Esophagus muscularis mucosa (tissue), 4 donors: Measurements from ENCODE around the gene CCDC88C. TPM values are rescaled to one million over a fixed set of nuclear protein-coding genes. Genes with fewer than 3 reads are reported as not detected.

Source experiments
- DNase-seq: peaks from one replicate; pipeline ENCODE4 v3.0.0-alpha.2; 2017; ENCODE audit errors: extremely low spot score
- H3K27ac ChIP-seq, 4 donors: fragments of 200-600 bp; sonication (generic); replicated peaks in 1 of 4; 1 replicate in 3 of 4; 2 replicates in 1 of 4; pipeline ENCODE4 v1.5.1; 2016 to 2019; ENCODE audit warnings: mild to moderate bottlenecking in 1 of 4
- H3K27me3 ChIP-seq, 4 donors: fragments of 200-600 bp; sonication (generic); one replicate each; pipeline versions ENCODE4 v1.5.1 to v1.6.0; 2016 to 2019
- H3K36me3 ChIP-seq, 4 donors: fragments of 200-600 bp; sonication (generic); one replicate each; pipeline ENCODE4 v1.5.1; 2016 to 2019
- H3K4me1 ChIP-seq, 4 donors: fragments of 200-600 bp; sonication (generic); one replicate each; pipeline ENCODE4 v1.5.1; 2016 to 2019
- H3K4me3 ChIP-seq, 4 donors: fragments of 200-600 bp; sonication (generic); 1 replicate in 2 of 4; 2 replicates in 2 of 4; pipeline ENCODE4 v1.5.1; 2016 to 2019; ENCODE audit warnings: mild to moderate bottlenecking in 4 of 4, moderate library complexity in 1 of 4
- H3K9me3 ChIP-seq, 4 donors: fragments of 200-600 bp; sonication (generic); 1 replicate in 3 of 4; 2 replicates in 1 of 4; pipeline ENCODE4 v1.5.1; 2016 to 2019
- CTCF ChIP-seq, 3 experiments: fragments of 200-600 bp in 2 of 3; fragments of 450-650 bp in 1 of 3; sonication (generic) in 2 of 3; IDR thresholded peaks; one replicate each; pipeline ENCODE4 v1.5.1; 2017 to 2019; ENCODE audit warnings: antibody characterized with exemption in 3 of 3, mild to moderate bottlenecking in 2 of 3, moderate library complexity in 1 of 3
- EP300 ChIP-seq: sonication (generic); formaldehyde crosslinking; IDR thresholded peaks from one replicate; pipeline ENCODE4 v1.6.1; 2017; ENCODE audit warnings: antibody characterized with exemption
- POLR2A ChIP-seq: fragments of 450-650 bp; IDR thresholded peaks from one replicate; pipeline ENCODE4 v1.6.1; 2017; ENCODE audit warnings: antibody characterized with exemption, moderate library complexity, mild to moderate bottlenecking, low read depth
- POLR2AphosphoS5 ChIP-seq, 2 donors: sonication (generic); formaldehyde crosslinking; IDR thresholded peaks; one replicate each; pipeline ENCODE4 v1.6.1; 2017; ENCODE audit warnings: antibody characterized with exemption in 2 of 2
- WGBS: methylation state at CpG from one replicate; pipeline ENCODE4 v1.1.5; 2018; 5-methylcytosine and 5-hydroxymethylcytosine counted together
- intact Hi-C: fragments of 100-400 bp; cut with DNase I; formaldehyde crosslinking; loops from one replicate; pipeline ENCODE4 v1.15.1; 2023
- total RNA-seq, 4 donors: library from RNA; depleted of rRNA; stranded (reverse); fragments of >200 nt; gene quantifications; one replicate each; pipeline versions ENCODE4 v1.1.0 to v1.2.1, GENCODE V29; 2016

The CCDC88C gene
- total RNA-seq, 4 donors from 2014 or later, result 4.2 to 6.3 (median 5.6) TPM

DNA sequence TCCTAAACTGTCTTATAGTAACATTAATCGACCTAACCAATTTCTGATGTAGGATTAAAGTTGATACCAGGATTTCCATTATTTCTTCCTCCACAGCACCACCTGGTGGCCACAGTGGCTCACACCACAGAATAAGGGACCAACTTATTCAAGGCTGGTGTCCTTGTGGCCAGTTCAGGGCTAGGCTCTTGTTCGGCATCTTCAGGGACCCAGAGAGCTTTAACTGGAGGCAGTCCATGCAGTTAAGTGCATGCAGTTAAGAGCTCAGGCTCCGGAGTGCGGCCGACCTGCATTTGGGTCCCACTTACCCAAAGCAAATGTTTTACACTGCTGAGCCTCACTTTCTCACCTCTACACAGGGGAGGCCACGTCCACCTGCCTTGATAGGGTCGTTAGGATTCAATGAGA, 131.1 kb downstream of the CCDC88C start:
- 45% methylated on average over 7 of the region's 7 CpGs for WGBS
- H3K4me3 ChIP-seq, result no peak overlapping the region

GRCh38 chr14:91284791-91285548, 132.7 kb downstream of the CCDC88C start:
- WGBS, result 53% methylated on average over 14 of the region's 14 CpGs
- Histone ChIP-seq H3K27me3 (no peaks in the 10 kb centered on the region), H3K4me3 (no peak overlapping the region), H3K9me3 (no peaks in the 10 kb centered on the region), H3K36me3 (peaks cover 0 to 17% (median 4%) of the 10 kb centered on the region in 4 donors), H3K4me1 (peaks cover 5 to 23% (median 12%) of the 10 kb centered on the region in 4 donors), H3K27ac (peak overlapping the region in 3 of 4 donors; percentile 4 to 57 (median 50))
- intact Hi-C loops, result loop anchor here (5.0 to 10.0 kb wide), 2 partner anchors 220 to 388 kb away; partner anchors contain the start of gene RPS6KA5
- no peak for DNase-seq
- TF ChIP-seq CTCF (IDR thresholded peaks at IDR 0.05), result no peak
- TF ChIP-seq EP300, result no peak
- TF ChIP-seq POLR2AphosphoS5 (IDR thresholded peaks at IDR 0.05), result no peak

More for the DNA sequence above, 131.1 kb downstream of the CCDC88C start:
- Histone ChIP-seq H3K27me3 (no peaks in the 10 kb centered on the region), H3K36me3 (peaks cover 0 to 16% (median 6%) of the 10 kb centered on the region in 4 donors), H3K9me3 (no peaks in the 10 kb centered on the region), H3K27ac (no peak overlapping the region), H3K4me1 (peaks cover 5 to 23% (median 12%) of the 10 kb centered on the region in 4 donors)
- TF ChIP-seq EP300 (no peak), POLR2AphosphoS5 (IDR thresholded peaks at IDR 0.05) (no peak), POLR2A (no peak), CTCF (IDR thresholded peaks at IDR 0.05) (peak; percentile 81 to 88 (median 83))
- no peak for DNase-seq
- intact Hi-C loops, result loop anchor here (2.0 to 10.0 kb wide), 3 partner anchors 108 to 389 kb away; partner anchors contain the start of gene RPS6KA5

- peaks cover 5 to 23% (median 12%) of the 10 kb centered on the region in 4 donors for H3K4me1 ChIP-seq
- peak overlapping the region in 1 of 4 donors; percentile 57 for H3K27ac ChIP-seq
- no peak overlapping the region for H3K4me3 ChIP-seq
- 73% methylated on average over 13 of the region's 13 CpGs for WGBS
- intact Hi-C loops, result loop anchor here (10.0 kb wide), 1 partner anchor 219 kb away; the partner anchor contains the start of gene RPS6KA5
- H3K9me3 ChIP-seq, result no peaks in the 10 kb centered on the region
- DNase-seq, result no peak
- no peak for TF ChIP-seq POLR2AphosphoS5 (IDR thresholded peaks at IDR 0.05)
- TF ChIP-seq POLR2A, result no peak
- TF ChIP-seq EP300, result no peak
- no peak for TF ChIP-seq CTCF (IDR thresholded peaks at IDR 0.05)
- H3K27me3 ChIP-seq, result no peaks in the 10 kb centered on the region
- H3K36me3 ChIP-seq, result peaks cover 0 to 24% (median 3%) of the 10 kb centered on the region in 4 donors
Measured at GRCh38 chr14:91284146-91284790, 133.4 kb downstream of the CCDC88C start.

- H3K36me3 ChIP-seq, result peaks cover 0 to 26% (median under 1%) of the 10 kb centered on the region in 4 donors
- DNase-seq, result no peak
- no peaks in the 10 kb centered on the region for H3K27me3 ChIP-seq
- intact Hi-C loops, result loop anchor here (10.0 kb wide), 1 partner anchor 219 kb away; the partner anchor contains the start of gene RPS6KA5
- TF ChIP-seq EP300, result no peak
- TF ChIP-seq CTCF (IDR thresholded peaks at IDR 0.05), result no peak
- no peak for TF ChIP-seq POLR2AphosphoS5 (IDR thresholded peaks at IDR 0.05)
- TF ChIP-seq POLR2A, result no peak
- H3K4me3 ChIP-seq, result no peak overlapping the region
- WGBS, result 80% methylated on average over 3 of the region's 4 CpGs
- H3K4me1 ChIP-seq, result peaks cover 5 to 23% (median 12%) of the 10 kb centered on the region in 4 donors
- H3K27ac ChIP-seq, result no peak overlapping the region
- H3K9me3 ChIP-seq, result no peaks in the 10 kb centered on the region
Measured at GRCh38 chr14:91283666-91284065, 134.0 kb downstream of the CCDC88C start.
